Fibroblast of pulmonary artery (primary cell): ENCODE data around the gene PGC.

Source experiments
- DNase-seq: peaks from one replicate; pipeline ENCODE4 v3.0.0-alpha.2; 2010; ENCODE audit warnings: low read depth
- H3K4me3 ChIP-seq: replicated peaks from 2 replicates; pipeline ENCODE4 v1.5.1; 2011; ENCODE audit warnings: low read depth, mild to moderate bottlenecking, control low read depth, low read length, moderate library complexity
- CTCF ChIP-seq: IDR thresholded peaks from 2 replicates; pipeline ENCODE4 v1.5.1; 2011; ENCODE audit warnings: mild to moderate bottlenecking, control low read depth, low read length, inconsistent platforms; ENCODE audit errors: missing control alignments

The PGC gene

GRCh38 chr6:41728954-41729353 is 18.2 kb downstream of the PGC start:
- no peak overlapping the region for H3K4me3 ChIP-seq
- no peak for DNase-seq
- TF ChIP-seq CTCF = no peak

GRCh38 chr6:41728073-41728936 is 18.9 kb downstream of the PGC start:
- no peak for TF ChIP-seq CTCF
- DNase-seq = no peak
- H3K4me3 ChIP-seq = no peak overlapping the region

- TF ChIP-seq CTCF = no peak
- H3K4me3 ChIP-seq = no peak overlapping the region
- DNase-seq = no peak
Measured at GRCh38 chr6:41727705-41728072, 19.5 kb downstream of the PGC start.

- DNase-seq = no peak
- H3K4me3 ChIP-seq = no peak overlapping the region
- TF ChIP-seq CTCF = no peak
Measured at GRCh38 chr6:41726876-41727275, 20.3 kb downstream of the PGC start.

- no peak overlapping the region for H3K4me3 ChIP-seq
- DNase-seq = no peak
- TF ChIP-seq CTCF = no peak
Measured at GRCh38 chr6:41724586-41725501, 22.4 kb downstream of the PGC start.

GRCh38 chr6:41724228-41724580 is 23.0 kb downstream of the PGC start:
- no peak for DNase-seq
- no peak overlapping the region for H3K4me3 ChIP-seq
- TF ChIP-seq CTCF = no peak
